LNCAP (cell line): ENCODE measurements around the gene ABCB7.

Source experiments
- CTCF ChIP-seq: fragments of 450-650 bp; IDR thresholded peaks from 2 replicates; pipeline ENCODE4 v1.5.1; 2017; ENCODE audit warnings: mild to moderate bottlenecking

ABCB7 gene

DNA sequence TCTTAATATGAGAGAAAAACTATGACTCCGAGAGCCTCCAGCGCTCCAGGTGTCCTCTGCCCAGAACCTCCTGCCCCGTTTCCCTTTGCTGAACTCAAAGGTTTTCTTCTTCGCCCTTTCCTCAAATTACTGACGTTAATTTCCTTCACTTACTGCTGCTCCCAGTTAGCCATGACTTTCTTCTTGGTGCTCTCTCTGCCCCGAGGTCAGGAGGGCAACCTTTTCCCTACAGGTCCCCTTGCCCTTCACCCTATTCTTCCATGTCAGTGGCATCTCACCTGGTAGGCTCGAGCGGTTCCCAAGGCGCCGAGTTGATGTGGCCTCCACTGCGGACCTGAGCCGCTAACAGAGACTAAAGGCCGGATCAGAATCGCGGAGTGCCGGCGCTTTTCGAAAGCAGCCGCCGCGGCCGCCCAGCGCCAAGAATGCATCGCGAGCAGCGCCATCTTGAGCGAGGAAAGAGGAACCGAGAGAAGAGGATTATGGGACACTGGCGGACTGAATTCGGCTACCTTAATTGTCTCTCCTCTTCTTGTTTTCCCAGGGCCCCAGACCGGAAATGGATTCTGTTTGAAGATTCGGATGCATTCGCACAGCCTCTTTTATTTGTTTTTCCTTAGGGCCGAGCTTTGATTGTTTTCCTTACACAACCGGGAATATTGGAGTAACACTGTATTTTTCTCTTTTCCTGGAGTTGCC is at the start of gene ABCB7:
Gene ABCB7 (minus strand): TSS at position 457 of the 699 bp plus-strand sequence. CDS start 11 bp downstream, at position 446.
- TF ChIP-seq CTCF: no peak

GRCh38 chrX:75181721-75182120 is 25.6 kb upstream of the ABCB7 start:
- TF ChIP-seq CTCF: no peak

- no peak for TF ChIP-seq CTCF
Observed at GRCh38 chrX:75158054-75158453, 2.0 kb upstream of the ABCB7 start.

- TF ChIP-seq CTCF: no peak
Observed at GRCh38 chrX:75156531-75156945, 455 bp upstream of the ABCB7 start.

- TF ChIP-seq CTCF: no peak
Observed at GRCh38 chrX:75155447-75155826, 646 bp downstream of the ABCB7 start.

DNA sequence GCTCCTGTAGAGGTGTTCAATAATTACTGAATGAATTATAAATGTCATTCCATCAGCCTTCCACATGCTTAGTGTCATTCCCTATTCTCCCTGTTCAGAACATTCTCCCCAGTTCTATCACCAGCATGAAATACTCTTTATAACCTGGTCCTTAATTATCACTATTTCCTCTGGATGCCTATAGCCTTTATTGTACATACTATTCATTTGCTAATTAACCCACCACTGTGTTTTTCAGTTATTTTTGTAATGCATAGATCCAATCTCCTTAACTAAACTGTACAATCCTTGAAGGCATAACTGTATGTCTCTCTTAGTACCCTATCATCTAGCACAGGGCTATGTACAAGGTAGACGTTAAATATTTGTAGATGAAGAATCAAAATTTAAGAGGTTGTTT is 1.2 kb downstream of the ABCB7 start:
- TF ChIP-seq CTCF: no peak

- no peak for TF ChIP-seq CTCF
Observed at GRCh38 chrX:75151827-75152592, 4.1 kb downstream of the ABCB7 start.
